ENCODE results near the gene IRF5.

Gene IRF5, protein sequence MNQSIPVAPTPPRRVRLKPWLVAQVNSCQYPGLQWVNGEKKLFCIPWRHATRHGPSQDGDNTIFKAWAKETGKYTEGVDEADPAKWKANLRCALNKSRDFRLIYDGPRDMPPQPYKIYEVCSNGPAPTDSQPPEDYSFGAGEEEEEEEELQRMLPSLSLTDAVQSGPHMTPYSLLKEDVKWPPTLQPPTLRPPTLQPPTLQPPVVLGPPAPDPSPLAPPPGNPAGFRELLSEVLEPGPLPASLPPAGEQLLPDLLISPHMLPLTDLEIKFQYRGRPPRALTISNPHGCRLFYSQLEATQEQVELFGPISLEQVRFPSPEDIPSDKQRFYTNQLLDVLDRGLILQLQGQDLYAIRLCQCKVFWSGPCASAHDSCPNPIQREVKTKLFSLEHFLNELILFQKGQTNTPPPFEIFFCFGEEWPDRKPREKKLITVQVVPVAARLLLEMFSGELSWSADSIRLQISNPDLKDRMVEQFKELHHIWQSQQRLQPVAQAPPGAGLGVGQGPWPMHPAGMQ

DNA sequence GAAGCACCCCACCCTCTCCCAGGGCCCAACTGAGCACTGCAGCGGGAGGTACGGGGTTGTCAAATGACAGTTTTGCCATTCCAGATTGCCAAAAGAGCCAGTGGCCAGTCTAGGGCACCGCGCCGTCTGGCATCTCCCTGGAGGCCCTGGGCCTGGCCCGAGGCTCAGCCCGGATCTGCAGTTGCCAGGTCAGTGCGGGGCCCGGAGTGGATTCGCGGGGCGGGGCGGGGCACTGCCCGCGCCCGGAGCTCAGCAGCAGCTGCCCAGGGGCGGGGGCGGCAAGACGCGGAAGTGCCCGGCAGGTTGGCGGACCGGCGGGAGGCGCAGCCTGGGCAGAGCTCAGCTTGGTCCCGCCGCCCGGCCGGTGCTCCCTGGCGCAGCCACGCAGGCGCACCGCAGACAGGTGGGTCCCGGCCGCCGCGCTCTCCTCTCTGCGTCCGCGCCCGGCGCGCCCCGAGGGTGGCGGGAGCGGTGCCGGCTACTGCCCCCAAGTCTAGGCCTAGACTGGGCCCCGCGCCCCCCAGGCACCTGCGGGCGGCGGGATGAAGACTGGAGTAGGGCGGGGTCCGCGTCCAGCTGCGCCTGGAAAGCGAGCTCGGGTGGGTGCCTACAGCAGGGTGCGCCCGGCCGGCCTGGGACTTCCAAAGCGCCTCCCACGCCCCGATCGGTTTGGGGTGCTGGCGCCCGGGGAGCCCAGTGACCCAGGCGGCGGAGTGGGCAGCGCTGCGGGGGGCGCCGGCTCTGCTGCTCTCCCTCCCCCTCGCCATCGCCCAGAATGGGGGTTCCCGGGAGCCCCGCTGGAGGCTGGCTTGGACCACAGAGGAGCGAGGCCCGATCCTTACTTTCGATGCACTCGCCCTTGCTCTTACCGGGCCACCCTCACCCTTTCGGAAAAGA is at the start of gene IRF5:
IRF5 (plus strand) TSS at position 281 of the 897 bp plus-strand sequence. CDS start 4,155 bp downstream, outside the sequence.
- no peak for DNase-seq (ENCODE audit: low spot score)

DNA sequence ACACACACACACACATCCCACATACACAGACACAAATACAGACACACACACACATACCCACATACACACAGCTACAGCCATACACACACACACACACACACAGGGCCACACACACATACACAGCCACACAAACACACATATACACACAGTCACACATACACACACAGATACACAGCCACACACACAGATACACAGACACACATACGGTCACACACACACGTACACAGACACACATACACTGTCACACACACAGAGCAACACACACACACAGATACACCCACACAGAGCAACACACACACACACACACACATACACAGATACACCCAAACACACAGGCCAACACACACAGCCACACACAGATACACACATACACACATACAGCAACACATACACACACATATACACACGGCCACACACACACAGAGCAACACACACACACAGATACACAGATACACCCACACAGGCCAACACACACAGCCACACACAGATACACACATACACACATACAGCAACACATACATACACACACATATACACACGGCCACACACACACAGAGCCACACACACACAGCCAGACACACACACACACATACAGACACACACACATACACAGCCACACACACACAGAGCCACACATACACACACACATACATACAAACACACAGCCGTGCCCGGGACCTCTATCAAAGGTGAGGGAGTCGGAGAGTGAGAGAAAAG is 49.5 kb upstream of the IRF5 start:
- no peak for DNase-seq (ENCODE audit: low spot score)

DNA sequence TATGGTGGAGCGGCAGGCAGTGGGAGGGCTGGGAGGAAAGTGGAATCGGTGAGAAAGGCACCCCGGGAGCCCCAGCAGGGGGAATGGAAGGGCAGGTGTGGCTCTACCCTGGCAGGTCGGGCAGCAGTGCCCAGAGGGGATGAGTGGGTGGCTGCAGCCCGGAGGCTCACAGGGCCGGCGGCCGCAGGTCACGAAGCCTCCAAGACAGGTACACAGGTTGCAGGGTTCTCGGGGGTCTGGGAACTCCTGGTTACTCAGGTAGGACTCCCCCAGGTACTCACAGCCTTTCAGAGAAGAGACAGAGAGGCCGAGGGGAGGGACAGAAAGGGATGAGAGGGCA is 49.0 kb upstream of the IRF5 start:
- DNase-seq (ENCODE audit: low spot score) = no peak

DNA sequence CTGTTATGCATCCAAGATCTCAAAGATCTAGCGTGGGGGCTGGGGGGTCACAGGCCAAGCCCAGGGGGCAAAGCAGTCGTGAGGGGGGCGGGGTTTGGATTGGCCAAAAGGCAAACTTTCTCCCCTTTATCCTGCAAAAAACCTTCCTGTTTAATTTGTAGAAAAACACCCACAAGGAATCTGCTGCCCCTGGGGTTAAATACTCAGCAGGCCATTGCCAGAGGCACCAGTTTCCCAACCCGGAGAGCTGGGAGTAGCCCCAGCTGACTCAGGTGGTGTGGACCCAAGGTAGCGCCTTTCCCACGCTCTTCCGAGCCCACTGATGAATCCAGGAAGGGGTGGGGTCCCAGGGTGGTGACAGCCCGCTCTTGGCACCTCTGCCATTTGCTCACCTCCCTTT is 48.6 kb upstream of the IRF5 start:
- no peak for DNase-seq (ENCODE audit: low spot score)

DNA sequence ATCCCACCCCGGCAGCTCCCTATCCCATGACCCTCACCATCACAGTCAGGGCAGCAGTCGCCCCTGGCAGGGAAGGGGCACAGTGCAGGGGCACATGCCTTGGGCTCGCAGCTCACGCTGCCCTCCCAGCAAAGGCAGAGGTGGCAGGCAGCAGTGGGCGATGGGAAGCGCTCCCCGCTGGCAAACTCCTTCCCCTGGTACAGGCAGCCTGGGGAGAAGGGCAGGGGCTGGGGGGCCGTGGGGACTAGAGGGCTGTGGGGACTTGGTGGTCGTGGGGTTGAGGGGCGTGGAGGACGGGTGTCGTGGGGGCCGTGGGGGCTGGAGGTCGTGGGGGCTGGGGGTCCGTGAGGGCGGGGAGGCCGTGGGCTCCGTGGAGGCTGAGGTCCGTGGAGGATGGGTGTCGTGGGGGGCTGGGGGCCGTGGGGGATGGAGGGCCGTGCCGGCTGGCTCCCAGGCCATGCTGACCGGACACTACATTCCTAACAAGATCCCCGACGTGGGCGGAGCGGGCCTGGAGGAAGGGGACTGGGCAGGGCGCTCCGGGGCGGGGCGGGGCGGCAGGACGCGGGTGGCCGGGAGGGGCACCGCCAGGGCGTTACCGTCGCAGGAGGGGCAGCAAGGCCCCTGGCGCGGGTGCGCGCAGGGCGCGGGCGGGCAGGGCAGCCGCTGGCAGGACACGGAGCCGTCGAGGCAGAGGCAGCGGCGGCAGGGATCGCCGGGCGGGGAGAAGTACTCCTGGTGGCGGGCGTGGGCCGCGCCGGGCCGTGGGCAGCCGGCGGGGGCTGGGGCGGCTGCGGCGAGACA is 47.2 kb upstream of the IRF5 start:
- no peak for DNase-seq (ENCODE audit: low spot score)

DNA sequence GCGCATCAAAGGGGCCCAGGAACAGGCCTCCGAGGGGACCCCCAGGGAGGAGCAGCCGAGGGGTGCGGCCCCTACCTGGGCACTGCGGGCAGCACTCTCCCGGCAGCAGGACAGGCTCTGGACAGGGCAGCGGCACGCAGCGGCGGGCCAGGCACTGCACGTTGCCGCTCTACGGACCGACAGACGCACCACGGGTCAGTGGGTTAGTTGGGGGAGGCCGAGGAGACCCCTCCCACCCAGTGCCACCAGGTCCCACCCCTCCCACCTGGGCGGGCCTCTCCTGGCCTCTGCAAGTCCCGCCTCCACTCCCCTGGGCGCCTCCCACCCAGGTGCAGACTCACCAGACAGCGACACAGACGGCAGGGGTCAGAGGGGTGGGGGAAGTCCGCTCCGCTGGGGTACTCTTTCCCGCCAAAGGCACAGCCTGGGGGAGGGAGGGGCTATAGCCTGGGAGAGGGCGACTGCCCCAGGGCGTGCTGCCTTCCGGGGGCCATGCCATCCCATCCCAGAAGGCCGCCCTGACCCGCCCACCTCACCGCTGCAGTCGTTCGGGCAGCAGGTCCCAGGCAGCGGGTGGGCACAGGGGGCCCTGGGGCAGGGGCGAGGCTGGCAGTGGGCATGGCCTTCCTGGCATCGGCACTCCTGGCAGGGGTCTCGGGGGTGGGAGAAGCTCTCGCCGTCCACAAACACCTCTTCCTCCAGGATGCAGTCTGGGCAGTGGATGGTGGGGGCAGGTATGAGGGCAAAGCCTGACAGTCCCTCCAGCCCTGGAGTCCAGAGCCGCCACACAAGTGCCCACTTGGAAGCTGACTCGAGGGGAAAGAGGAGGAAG is 46.4 kb upstream of the IRF5 start:
- no peak for DNase-seq (ENCODE audit: low spot score)

DNA sequence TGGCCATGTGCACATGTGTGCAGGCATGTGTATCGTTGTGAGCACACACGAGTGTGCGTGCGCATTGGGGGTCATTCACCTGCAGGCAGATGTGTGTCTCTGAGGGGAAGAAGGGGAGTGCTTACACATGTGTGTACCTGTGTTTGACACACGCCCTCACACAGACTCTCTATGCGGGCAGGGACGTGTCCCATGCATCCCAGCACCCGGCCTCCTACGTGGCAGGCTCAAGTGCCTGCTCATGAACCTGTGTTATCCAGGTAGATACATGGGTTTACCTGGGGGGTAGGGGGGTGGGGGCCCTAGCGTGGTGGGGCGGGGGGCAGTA is 45.8 kb upstream of the IRF5 start:
- DNase-seq (ENCODE audit: low spot score) = no peak

DNA sequence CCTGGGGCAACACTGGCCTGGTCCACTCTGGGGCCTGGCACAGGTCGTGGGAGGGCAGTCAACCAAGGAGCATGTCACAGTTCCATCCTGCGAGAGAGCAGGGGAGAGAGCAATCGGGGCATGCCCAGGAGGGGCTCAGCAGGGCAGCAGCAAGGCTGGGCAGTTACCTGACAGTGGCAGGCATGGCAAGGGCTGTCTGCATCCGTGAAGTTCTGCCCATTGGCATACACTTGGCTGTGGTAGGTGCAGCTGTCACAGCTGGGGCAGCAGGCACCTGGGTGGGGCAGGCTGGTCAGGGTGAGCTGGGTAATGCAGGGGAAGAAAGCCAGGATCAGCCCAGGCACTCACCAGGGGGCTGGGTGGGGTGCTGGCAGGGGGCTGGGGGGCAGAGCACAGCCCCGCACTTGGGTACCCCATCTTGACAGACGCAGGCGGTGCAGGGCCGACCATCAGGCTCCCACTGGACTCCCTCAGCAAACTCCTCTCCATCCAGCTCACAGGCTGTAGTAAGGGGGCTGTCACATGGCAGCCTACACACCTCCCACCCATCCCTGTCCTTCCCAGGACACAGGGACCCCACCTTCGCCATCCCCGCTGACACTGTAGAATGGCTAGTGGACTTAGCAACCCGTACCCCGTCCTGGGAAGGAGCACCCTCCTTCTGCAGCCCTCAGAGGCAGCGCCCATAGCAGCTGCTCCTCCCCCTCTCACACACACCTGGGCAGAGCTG is 45.0 kb upstream of the IRF5 start:
- no peak for DNase-seq (ENCODE audit: low spot score)

DNA sequence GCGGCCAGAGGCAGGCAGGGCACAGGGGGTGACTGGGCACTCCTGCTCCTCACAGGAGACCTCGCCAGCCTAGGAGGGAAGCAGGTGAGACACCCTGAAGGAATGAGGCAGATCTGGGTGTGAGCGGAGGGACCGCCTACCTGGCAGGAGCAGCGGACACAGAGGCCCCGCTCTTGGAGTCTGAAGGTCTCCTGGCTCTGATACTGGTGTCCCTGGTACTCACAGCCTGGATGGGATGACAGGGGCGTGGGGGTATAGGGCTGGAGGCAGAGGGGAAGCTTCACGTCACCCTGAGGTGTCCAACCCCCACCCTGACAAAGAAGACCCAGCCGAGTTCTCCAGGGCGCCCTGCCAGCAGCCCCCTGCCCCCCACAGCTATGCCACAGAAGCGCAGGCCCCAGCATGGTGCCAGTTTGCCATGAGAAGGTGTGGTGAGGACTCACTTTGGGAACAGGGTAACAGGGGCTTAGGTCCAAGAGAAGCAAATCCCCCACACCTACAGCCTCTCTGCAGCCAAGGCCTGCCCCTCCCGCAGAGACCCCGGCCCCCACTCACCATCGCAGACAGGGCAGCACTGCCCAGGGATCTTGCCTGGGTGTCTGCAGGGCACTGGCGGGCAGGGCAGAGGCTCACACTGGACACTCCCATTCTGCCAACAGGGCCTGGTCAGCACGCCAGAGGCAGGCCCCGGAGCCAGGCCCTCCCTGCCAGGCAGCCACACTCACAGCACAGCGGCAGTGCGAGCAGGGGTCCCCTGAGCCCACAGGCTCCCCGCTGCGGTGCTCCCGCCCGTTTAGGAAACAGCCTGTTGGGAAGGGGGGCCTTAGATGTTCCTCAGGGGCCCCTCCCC is 44.3 kb upstream of the IRF5 start:
- DNase-seq (ENCODE audit: low spot score) = no peak

DNA sequence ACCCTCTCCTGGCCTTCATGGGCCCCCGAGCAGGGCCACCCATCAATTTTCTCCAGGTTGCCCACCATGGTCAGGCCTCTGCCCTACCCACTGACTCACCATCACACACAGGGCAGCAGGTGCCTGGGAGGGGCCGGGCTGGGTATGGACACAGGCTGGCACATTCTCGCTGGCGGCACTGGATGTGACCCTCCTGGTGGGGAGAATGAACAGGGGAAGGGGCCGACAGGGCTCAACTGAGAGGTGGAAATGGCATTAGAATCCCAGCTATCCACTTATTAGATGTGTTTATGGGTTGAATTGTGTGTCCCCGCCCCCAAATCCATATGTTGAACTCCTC is 43.7 kb upstream of the IRF5 start:
- no peak for DNase-seq (ENCODE audit: low spot score)

DNA sequence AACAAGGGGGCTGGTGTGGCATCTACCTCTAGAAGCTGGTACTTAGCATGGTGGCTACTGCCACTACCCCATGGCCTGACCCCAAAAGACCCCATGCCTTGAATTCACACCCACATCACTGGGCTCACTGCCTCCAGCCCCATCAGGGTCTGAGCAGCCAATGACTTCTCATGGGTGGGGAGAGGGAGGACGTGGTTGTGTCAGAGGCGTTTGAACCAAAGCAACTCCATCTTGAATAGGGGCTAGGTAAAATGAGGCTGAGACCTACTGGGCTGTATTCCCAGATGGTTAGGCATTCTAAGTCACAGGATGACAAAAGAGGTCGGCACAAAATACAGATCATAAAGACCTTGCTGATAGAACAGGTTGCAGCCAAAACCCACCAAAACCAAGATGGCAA is 42.4 kb upstream of the IRF5 start:
- no peak for DNase-seq (ENCODE audit: low spot score)

DNA sequence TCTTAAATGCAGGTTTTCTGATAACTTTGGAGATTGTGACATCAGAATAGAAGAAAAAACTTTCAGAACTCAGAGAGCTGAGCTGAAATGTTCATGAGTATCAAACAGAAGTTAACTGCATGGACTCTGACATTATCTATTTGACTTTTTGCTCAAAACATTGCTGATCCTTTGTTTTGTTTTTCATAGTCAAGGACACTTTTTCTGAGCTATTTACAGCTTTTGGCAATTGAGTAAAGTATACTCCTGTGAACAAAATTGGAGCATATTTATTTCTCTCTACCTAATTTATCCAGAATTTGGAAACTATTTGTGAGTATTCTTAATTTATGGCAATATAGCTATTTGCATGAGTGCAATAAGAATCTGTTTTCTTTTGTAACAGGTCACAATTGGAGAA is 38.3 kb upstream of the IRF5 start:
- no peak for DNase-seq (ENCODE audit: low spot score)

DNA sequence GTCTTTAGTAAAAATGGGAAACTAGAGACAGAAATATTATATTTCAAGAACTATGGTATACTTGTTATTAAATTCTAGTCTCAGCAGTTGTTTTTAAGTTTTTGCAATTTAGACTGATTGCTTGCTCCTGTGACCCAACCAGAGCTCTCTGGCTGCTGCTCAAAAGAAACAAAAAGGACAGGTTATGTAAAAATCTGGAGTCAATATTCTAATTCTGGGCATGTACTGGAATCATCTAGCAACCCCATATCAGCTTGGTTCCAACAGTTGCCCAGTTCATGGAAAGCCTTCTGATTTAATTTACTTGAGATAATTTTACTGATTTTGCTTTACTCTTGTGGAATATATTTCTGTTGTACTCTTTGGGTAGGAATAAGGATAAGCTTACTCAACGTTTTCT is 37.5 kb upstream of the IRF5 start:
- no peak for DNase-seq (ENCODE audit: low spot score)

DNA sequence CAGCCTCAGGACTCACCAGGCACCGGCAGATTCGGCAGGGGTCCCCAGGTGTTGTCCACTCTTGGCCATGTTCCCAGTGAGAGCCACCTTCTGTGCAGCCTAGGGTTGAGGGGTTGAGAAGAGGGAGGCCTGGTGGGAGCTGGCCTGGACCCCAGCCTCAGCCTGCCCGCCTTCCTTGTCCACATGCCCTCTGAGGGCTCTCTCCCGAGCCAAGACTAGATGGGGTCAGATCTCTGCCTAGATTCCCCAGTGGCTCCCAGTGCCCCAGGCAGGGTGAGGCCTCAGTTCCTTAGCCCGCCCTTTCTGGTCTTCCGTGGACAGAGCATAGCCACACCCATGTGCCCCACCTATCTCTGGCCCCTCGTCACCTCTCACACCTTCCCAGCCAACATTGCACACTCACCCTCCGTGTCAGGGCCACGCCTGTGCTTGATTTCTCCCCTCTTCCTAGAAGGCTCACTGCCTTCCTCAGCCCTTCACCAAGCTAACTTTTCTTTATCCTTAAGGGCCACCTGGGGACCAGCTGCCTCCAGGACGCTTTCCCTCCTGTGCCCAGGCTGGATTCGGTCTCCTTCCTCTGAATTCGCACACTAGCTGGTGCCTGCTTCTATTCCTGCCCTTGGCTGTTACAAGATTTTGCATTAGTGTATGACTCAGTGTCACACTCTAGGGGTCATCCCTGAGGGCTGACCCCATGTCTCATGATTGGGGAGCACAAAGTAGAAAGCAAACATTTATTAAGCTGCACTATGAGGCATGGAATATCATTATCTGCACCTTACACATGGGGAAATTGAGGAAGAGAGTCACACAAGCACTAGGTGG is 34.8 kb upstream of the IRF5 start:
- no peak for DNase-seq (ENCODE audit: low spot score)

DNA sequence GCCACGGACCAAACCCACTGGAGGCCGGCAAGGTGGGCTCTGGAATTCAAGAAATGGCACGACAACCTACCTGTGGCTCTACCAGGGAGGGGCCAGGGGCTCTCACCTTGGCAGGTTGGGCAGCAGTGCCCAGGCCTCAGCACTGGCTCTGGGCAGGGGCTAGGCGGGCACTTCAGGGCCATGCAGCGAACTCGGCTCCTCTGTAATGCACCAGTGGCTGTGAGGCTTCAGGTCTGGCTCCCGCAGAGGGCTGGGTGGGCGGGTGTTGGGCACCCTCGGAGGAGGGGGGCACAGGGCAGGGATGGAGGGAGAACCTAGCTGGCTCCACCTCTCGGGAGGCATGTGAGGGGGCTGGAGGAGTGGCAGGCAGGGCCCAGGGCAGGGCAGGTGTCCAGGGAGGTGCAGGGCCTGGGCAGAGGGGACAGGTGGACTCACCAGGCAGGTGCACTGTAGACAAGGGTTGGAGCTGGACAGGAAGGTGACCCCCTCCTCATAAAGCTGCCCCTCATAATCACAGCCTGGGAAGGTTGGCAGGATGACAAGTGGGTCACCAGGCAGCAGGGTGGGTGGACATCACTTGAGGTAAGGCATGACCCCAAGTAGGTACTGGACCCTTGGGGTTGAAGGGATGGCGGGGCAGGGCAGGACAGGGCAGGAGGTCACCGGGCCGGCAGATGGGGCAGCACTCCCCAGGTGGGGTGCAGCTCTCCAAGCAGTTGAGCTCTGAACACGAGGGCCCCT is 33.9 kb upstream of the IRF5 start:
- peak; percentile 62 for DNase-seq (ENCODE audit: low spot score)

DNA sequence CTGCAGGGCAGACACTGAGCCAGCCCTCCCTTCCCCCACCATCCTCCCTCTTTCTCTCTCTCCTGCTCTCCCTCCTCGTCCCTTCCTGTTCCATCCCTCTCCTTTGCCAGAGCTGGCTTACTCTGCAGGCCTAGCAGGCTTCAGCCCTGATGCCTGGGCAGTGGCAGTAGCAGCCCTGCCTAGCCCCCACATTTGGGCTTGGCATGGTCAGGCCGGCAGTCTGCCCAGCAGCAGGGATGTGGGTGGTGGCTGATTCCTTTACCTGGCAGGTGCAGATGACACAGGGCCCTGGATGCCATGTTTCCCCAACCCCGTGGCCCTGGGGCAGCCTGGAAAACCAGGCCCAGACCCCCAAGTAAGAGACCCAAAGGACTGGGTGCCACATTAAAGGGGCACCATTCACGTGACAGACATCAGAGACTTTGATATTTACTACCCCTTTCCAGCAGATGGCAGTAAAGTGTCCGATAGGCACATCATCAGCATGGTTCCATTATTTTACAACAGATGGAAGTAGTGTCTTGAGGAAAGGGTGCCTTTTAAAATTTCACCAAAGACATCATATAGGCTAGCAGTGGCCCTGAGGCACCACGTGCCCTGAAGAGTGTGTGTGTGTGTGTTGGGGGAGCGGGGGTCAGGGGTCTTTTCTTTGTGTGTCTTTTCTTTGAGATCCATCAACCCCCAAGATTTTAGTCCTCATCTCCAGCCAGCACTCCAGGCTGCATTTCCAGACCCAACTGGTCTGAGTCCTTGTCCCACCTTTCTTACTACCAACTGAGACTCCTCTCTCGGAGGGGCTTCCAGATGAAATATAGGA is 33.1 kb upstream of the IRF5 start:
- DNase-seq (ENCODE audit: low spot score) = no peak

Data from left forelimb (tissue), 1 donor.